SK-N-SH (cell line): ENCODE data around the gene PLEKHG2.

Experiments
- CTCF ChIP-seq: fragments of 200-600 bp; sonication (generic); IDR thresholded peaks from 2 replicates; pipeline ENCODE4 v1.6.1; 2017; ENCODE audit warnings: antibody characterized with exemption, mild to moderate bottlenecking, moderate library complexity
- SMC3 ChIP-seq: IDR thresholded peaks from 2 replicates; pipeline ENCODE4 v1.6.1; 2012; ENCODE audit warnings: low read depth, low read length, improper control_type of control experiment
- TAF1 ChIP-seq: IDR thresholded peaks from 2 replicates; pipeline ENCODE4 v1.6.1; 2012; ENCODE audit warnings: low read depth, mild to moderate bottlenecking, low read length, moderate library complexity, borderline replicate concordance
- TF ChIP-seq, protein P1 (sequence below): IDR thresholded peaks from 2 replicates; pipeline ENCODE4 v1.4.0; 2012; ENCODE audit warnings: low read depth

GRCh38 chr19:39419003-39419402, 6.5 kb downstream of the PLEKHG2 start:
- TF ChIP-seq TAF1: no peak
- TF ChIP-seq SMC3: no peak
- TF ChIP-seq CTCF: no peak
- TF ChIP-seq, protein P1, sequence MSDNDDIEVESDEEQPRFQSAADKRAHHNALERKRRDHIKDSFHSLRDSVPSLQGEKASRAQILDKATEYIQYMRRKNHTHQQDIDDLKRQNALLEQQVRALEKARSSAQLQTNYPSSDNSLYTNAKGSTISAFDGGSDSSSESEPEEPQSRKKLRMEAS: no peak
